Vagina (tissue), 2 donors: ENCODE measurements around the gene UBTFL1.
"Not testable (repeated sequence)": the region's sequence is repeated elsewhere in the genome, so short reads cannot be mapped to it uniquely, and the experiment has no call there.

Experiments
- POLR2A ChIP-seq, 2 donors: fragments of 450-650 bp; IDR thresholded peaks; one replicate each; pipeline ENCODE4 v1.6.1; 2017; ENCODE audit warnings: antibody characterized with exemption in 2 of 2, mild to moderate bottlenecking in 2 of 2, moderate library complexity in 2 of 2
- POLR2AphosphoS5 ChIP-seq, 2 donors: sonication (generic); formaldehyde crosslinking; IDR thresholded peaks; one replicate each; pipeline ENCODE4 v1.9.0; 2017; ENCODE audit warnings: antibody characterized with exemption in 2 of 2, mild to moderate bottlenecking in 2 of 2, low read depth in 1 of 2; ENCODE audit not compliant: insufficient read depth in 1 of 2
- TF ChIP-seq, protein P1 (sequence below), 3 experiments: fragments of 450-650 bp in 2 of 3; fragments of 200-600 bp in 1 of 3; sonication (generic) in 1 of 3; IDR thresholded peaks; one replicate each; pipeline ENCODE4 v1.5.1; 2017 to 2019; ENCODE audit warnings: antibody characterized with exemption in 3 of 3, mild to moderate bottlenecking in 2 of 3, moderate library complexity in 2 of 3

GRCh38 chr11:90053545-90053944, 32.2 kb upstream of the UBTFL1 start:
- not testable (repeated sequence) for TF ChIP-seq POLR2A (IDR thresholded peaks at IDR 0.05); POLR2AphosphoS5 (IDR thresholded peaks at IDR 0.05; ENCODE audit: insufficient read depth in 1 of 2, low read depth in 1 of 2)
- TF ChIP-seq, protein P1, sequence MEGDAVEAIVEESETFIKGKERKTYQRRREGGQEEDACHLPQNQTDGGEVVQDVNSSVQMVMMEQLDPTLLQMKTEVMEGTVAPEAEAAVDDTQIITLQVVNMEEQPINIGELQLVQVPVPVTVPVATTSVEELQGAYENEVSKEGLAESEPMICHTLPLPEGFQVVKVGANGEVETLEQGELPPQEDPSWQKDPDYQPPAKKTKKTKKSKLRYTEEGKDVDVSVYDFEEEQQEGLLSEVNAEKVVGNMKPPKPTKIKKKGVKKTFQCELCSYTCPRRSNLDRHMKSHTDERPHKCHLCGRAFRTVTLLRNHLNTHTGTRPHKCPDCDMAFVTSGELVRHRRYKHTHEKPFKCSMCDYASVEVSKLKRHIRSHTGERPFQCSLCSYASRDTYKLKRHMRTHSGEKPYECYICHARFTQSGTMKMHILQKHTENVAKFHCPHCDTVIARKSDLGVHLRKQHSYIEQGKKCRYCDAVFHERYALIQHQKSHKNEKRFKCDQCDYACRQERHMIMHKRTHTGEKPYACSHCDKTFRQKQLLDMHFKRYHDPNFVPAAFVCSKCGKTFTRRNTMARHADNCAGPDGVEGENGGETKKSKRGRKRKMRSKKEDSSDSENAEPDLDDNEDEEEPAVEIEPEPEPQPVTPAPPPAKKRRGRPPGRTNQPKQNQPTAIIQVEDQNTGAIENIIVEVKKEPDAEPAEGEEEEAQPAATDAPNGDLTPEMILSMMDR (IDR thresholded peaks at IDR 0.05), result not testable (repeated sequence)
